ENCODE data around the gene CFLAR.

GRCh38 chr2:201205515-201205849, 89.5 kb downstream of the CFLAR start:
- TF ChIP-seq, protein P1, sequence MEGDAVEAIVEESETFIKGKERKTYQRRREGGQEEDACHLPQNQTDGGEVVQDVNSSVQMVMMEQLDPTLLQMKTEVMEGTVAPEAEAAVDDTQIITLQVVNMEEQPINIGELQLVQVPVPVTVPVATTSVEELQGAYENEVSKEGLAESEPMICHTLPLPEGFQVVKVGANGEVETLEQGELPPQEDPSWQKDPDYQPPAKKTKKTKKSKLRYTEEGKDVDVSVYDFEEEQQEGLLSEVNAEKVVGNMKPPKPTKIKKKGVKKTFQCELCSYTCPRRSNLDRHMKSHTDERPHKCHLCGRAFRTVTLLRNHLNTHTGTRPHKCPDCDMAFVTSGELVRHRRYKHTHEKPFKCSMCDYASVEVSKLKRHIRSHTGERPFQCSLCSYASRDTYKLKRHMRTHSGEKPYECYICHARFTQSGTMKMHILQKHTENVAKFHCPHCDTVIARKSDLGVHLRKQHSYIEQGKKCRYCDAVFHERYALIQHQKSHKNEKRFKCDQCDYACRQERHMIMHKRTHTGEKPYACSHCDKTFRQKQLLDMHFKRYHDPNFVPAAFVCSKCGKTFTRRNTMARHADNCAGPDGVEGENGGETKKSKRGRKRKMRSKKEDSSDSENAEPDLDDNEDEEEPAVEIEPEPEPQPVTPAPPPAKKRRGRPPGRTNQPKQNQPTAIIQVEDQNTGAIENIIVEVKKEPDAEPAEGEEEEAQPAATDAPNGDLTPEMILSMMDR (conservative IDR thresholded peaks at IDR 0.05; ENCODE audit: low read length), result no peak
- no peak for TF ChIP-seq EZH2phosphoT487 (IDR thresholded peaks at IDR 0.05; ENCODE audit: borderline replicate concordance)

Data from Loucy (cell line).